MM.1S (cell line): ENCODE measurements around the gene SYVN1.

ENCODE experiments used
- DNase-seq: peaks from one replicate; pipeline ENCODE4 v3.0.0-alpha.2; 2015
- H2AFZ ChIP-seq: fragments of 300-600 bp; sonication (generic); 2 replicates; pipeline ENCODE4 v1.6.0; 2016; ENCODE audit warnings: antibody characterized with exemption, low read length
- H3F3A ChIP-seq: fragments of 300-600 bp; sonication (generic); 2 replicates; pipeline ENCODE4 v1.6.1; 2016; ENCODE audit warnings: mild to moderate bottlenecking, antibody characterized with exemption, low read length, moderate library complexity, mixed read lengths; ENCODE audit not compliant: insufficient read depth
- H3K27ac ChIP-seq: fragments of 300-600 bp; sonication (generic); 2 replicates; pipeline ENCODE4 v1.5.1; 2016; ENCODE audit warnings: mild to moderate bottlenecking, low read length
- H3K27me3 ChIP-seq: fragments of 300-600 bp; sonication (generic); replicated peaks from 2 replicates; pipeline ENCODE4 v1.6.0; 2016; ENCODE audit warnings: low read length; ENCODE audit not compliant: insufficient read depth
- H3K36me3 ChIP-seq: fragments of 300-600 bp; sonication (generic); replicated peaks from 2 replicates; pipeline ENCODE4 v1.6.1; 2016; ENCODE audit warnings: mild to moderate bottlenecking, low read length, mixed read lengths; ENCODE audit not compliant: insufficient read depth
- H3K4me1 ChIP-seq: fragments of 300-600 bp; sonication (generic); 2 replicates; pipeline ENCODE4 v1.6.1; 2016; ENCODE audit warnings: low read length, mixed read lengths
- H3K4me2 ChIP-seq: fragments of 300-600 bp; sonication (generic); 2 replicates; pipeline ENCODE4 v1.6.0; 2016; ENCODE audit warnings: low read depth, low read length
- H3K4me3 ChIP-seq: fragments of 300-600 bp; sonication (generic); 2 replicates; pipeline ENCODE4 v1.5.1; 2016; ENCODE audit warnings: low read length, mixed read lengths
- H3K79me2 ChIP-seq: fragments of 300-600 bp; sonication (generic); 2 replicates; pipeline ENCODE4 v1.6.1; 2016; ENCODE audit warnings: mixed run types, low read length, mixed read lengths
- H3K9ac ChIP-seq: fragments of 300-600 bp; sonication (generic); 2 replicates; pipeline ENCODE4 v1.6.1; 2016; ENCODE audit warnings: low read length, mixed read lengths
- H3K9me2 ChIP-seq: fragments of 300-600 bp; sonication (generic); replicated peaks from 2 replicates; pipeline ENCODE4 v1.6.1; 2016; ENCODE audit warnings: mild to moderate bottlenecking, low read length, mixed read lengths; ENCODE audit not compliant: insufficient read depth
- H3K9me3 ChIP-seq: fragments of 300-600 bp; sonication (generic); replicated peaks from 2 replicates; pipeline ENCODE4 v1.6.1; 2016; ENCODE audit warnings: mild to moderate bottlenecking, low read length, mixed read lengths; ENCODE audit not compliant: insufficient read depth
- H4K20me1 ChIP-seq: fragments of 300-600 bp; sonication (generic); 2 replicates; pipeline ENCODE4 v1.6.1; 2016; ENCODE audit warnings: mild to moderate bottlenecking, low read length, moderate library complexity, mixed read lengths; ENCODE audit not compliant: insufficient read depth
- CTCF ChIP-seq: fragments of 300-600 bp; sonication (generic); IDR thresholded peaks from 2 replicates; pipeline ENCODE4 v1.5.1; 2016; ENCODE audit warnings: antibody characterized with exemption, low read length, mixed read lengths
- EZH2 ChIP-seq: fragments of 300-600 bp; sonication (generic); optimal IDR thresholded peaks from 2 replicates; pipeline ENCODE3; 2017; ENCODE audit warnings: low read depth, mild to moderate bottlenecking, antibody characterized with exemption, low read length, mixed read lengths
- EZH2phosphoT487 ChIP-seq: fragments of 300-600 bp; sonication (generic); IDR thresholded peaks from 2 replicates; pipeline ENCODE4 v1.6.1; 2018; ENCODE audit warnings: antibody characterized with exemption, low read length

Gene SYVN1

GRCh38 chr11:65136515-65137096 lies 2.3 kb upstream of the SYVN1 start:
- DNase-seq, result no peak

GRCh38 chr11:65135633-65136145 lies 1.4 kb upstream of the SYVN1 start:
- Histone ChIP-seq H3K36me3 (peaks cover 12% of the 10 kb centered on the region), H3K27ac (peak overlapping the region; percentile 97; the same call in 1 of the 2 replicates), H3K9ac (peak overlapping the region; percentile 99), H4K20me1 (no peaks in the 10 kb centered on the region), H3K9me3 (no peaks in the 10 kb centered on the region), H3K4me2 (peak overlapping the region; percentile 90), H3K4me3 (peak overlapping the region; percentile 95), H3K79me2 (peaks cover 41% of the 10 kb centered on the region), H3K9me2 (no peaks in the 10 kb centered on the region), H2AFZ (peak overlapping the region; percentile 73), H3F3A (peaks cover 29% of the 10 kb centered on the region), H3K27me3 (no peaks in the 10 kb centered on the region), H3K4me1 (peaks cover 15% of the 10 kb centered on the region)
- TF ChIP-seq CTCF (no peak), EZH2phosphoT487 (no peak), EZH2 (no peak)
- peak; percentile 23 for DNase-seq

More at GRCh38 chr11:65136515-65137096, 2.3 kb upstream of the SYVN1 start:
- H3K79me2 ChIP-seq, result peaks cover 32% of the 10 kb centered on the region
- H3K4me3 ChIP-seq, result no peak overlapping the region
- H3F3A ChIP-seq, result peaks cover 29% of the 10 kb centered on the region
- no peaks in the 10 kb centered on the region for H3K9me2 ChIP-seq
- TF ChIP-seq CTCF (no peak), EZH2phosphoT487 (no peak), EZH2 (no peak)
- no peaks in the 10 kb centered on the region for H3K9me3 ChIP-seq
- no peak overlapping the region for H3K27ac ChIP-seq
- H3K4me1 ChIP-seq, result peaks cover 7% of the 10 kb centered on the region
- no peak overlapping the region for H2AFZ ChIP-seq
- no peak overlapping the region for H3K4me2 ChIP-seq
- H3K9ac ChIP-seq, result no peak overlapping the region
- peaks cover 3% of the 10 kb centered on the region for H3K36me3 ChIP-seq
- no peaks in the 10 kb centered on the region for H4K20me1 ChIP-seq
- H3K27me3 ChIP-seq, result no peaks in the 10 kb centered on the region

DNA sequence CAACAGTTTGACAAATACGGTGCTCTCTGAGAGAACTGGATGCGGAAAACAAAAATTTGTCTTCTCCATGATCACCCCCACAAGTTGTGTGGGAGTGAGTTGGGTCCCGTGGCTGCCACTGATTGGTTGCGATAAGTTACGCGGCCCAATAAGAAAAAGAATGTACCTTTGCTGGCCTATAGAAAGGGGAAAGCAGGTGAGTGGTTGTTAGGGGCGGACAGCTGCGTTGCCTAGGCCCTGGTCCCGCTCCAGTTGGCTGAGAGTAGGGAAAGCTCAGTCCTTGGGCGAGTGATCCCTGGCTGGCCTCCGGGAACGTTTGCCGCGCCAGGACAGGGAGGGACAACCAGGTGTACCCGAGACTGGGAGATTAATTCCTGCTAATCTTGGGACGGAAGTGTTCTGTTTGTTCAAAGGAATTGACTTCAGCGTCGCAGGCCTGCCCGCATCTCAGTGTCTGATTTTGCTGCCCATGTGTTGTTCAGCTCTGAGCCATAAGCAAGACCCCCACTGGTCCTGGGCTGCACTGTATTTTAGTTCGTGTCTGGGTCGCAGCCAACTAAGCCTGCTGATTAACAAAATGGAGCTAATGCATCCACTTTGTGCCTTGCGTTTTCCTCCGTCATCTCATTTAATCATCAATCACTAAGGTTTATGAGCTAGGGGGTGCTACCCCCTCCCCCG lies 773 bp upstream of the SYVN1 start:
- Histone ChIP-seq H3K4me1 (peaks cover 15% of the 10 kb centered on the region), H3K27ac (peak overlapping the region; percentile 97), H3K36me3 (peaks cover 12% of the 10 kb centered on the region), H4K20me1 (no peaks in the 10 kb centered on the region), H3K79me2 (peaks cover 47% of the 10 kb centered on the region), H3K4me3 (peak overlapping the region; percentile 95), H2AFZ (peak overlapping the region; percentile 75), H3K9ac (peak overlapping the region; percentile 99), H3K9me2 (no peaks in the 10 kb centered on the region), H3K27me3 (no peaks in the 10 kb centered on the region), H3K9me3 (no peaks in the 10 kb centered on the region), H3F3A (peaks cover 29% of the 10 kb centered on the region), H3K4me2 (peak overlapping the region; percentile 90)
- DNase-seq, result peak; percentile 96
- TF ChIP-seq EZH2phosphoT487, result no peak
- TF ChIP-seq EZH2, result no peak
- TF ChIP-seq CTCF, result no peak
